OCI-LY7 (cell line): Measurements from ENCODE around the gene FIBIN. TPM values are rescaled to one million over a fixed set of nuclear protein-coding genes. Genes with fewer than 3 reads are reported as not detected.

Experiments used
- BruUV-seq: library from RNA; stranded (reverse); fragments of 400-500 nt; replicated peaks from 2 replicates; lab custom pipeline; 2021; lab: Mats Ljungman, UMichigan
- CTCF ChIA-PET: fragments of 300-600 bp; sonication (Branson Sonifier 250); formaldehyde crosslinking; loops from one replicate; lab custom pipeline; 2022; ENCODE audit warnings: antibody characterized with exemption; ENCODE audit not compliant: unreplicated experiment; lab: Charles Lee
- POLR2A ChIA-PET: fragments of 300-600 bp; sonication (Branson Sonifier 250); formaldehyde crosslinking; loops from one replicate; lab custom pipeline; 2022; ENCODE audit warnings: antibody characterized with exemption; lab: Charles Lee
- DNase-seq: peaks from one replicate; pipeline ENCODE4 v3.0.0-alpha.2; 2015; ENCODE audit warnings: low spot score
- H2AFZ ChIP-seq: fragments of 200-600 bp; sonication (generic), shearing (Covaris generic); 2 replicates; pipeline ENCODE4 v1.6.1; 2014; ENCODE audit warnings: mild to moderate bottlenecking, antibody characterized with exemption, low read length, moderate library complexity
- H3K27ac ChIP-seq: fragments of 200-600 bp; sonication (generic); 2 replicates; pipeline ENCODE4 v1.5.1; 2014; ENCODE audit warnings: mixed run types, low read depth, mild to moderate bottlenecking, moderate library complexity, low read length, inconsistent platforms; ENCODE audit not compliant: poor library complexity, severe bottlenecking
- H3K36me3 ChIP-seq: fragments of 200-600 bp; sonication (generic); 2 replicates; pipeline ENCODE4 v1.6.1; 2014; ENCODE audit warnings: mild to moderate bottlenecking, antibody characterized with exemption, low read length, moderate library complexity, mixed read lengths; ENCODE audit not compliant: insufficient read depth
- H3K4me1 ChIP-seq: fragments of 200-600 bp; sonication (generic); 2 replicates; pipeline ENCODE4 v1.5.1; 2014; ENCODE audit warnings: mild to moderate bottlenecking, low read length; ENCODE audit not compliant: insufficient read depth, poor library complexity, severe bottlenecking
- H3K4me2 ChIP-seq: fragments of 200-600 bp; sonication (generic); 2 replicates; pipeline ENCODE4 v1.6.1; 2014; ENCODE audit warnings: mild to moderate bottlenecking, low read length
- H3K4me3 ChIP-seq: fragments of 200-600 bp; sonication (generic); 2 replicates; pipeline ENCODE4 v1.5.1; 2014; ENCODE audit warnings: mild to moderate bottlenecking, low read depth, low read length; ENCODE audit not compliant: poor library complexity, severe bottlenecking
- H3K79me2 ChIP-seq: fragments of 200-600 bp; sonication (generic); 2 replicates; pipeline ENCODE4 v1.6.1; 2016; ENCODE audit warnings: low read depth, mild to moderate bottlenecking, low read length, moderate library complexity, mixed read lengths; ENCODE audit not compliant: insufficient read depth
- H3K9me2 ChIP-seq: fragments of 200-600 bp; sonication (generic); 2 replicates; pipeline ENCODE4 v1.6.1; 2016; ENCODE audit warnings: mild to moderate bottlenecking, low read length, mixed read lengths; ENCODE audit not compliant: insufficient read depth
- H3K9me3 ChIP-seq: fragments of 200-600 bp; sonication (generic); 2 replicates; pipeline ENCODE4 v1.6.1; 2014; ENCODE audit warnings: mild to moderate bottlenecking, mixed run types, low read length, mixed read lengths
- H4K20me1 ChIP-seq: fragments of 200-600 bp; sonication (generic); 2 replicates; pipeline ENCODE4 v1.6.1; 2014; ENCODE audit warnings: mild to moderate bottlenecking, antibody characterized with exemption, low read length, moderate library complexity, mixed read lengths; ENCODE audit not compliant: insufficient read depth
- EZH2phosphoT487 ChIP-seq: fragments of 200-600 bp; sonication (generic); IDR thresholded peaks from 2 replicates; pipeline ENCODE4 v1.6.1; 2018; ENCODE audit warnings: low read depth, borderline replicate concordance, mild to moderate bottlenecking, mixed run types, antibody characterized with exemption, low read length, moderate library complexity, mixed read lengths
- intact Hi-C: fragments of 100-400 bp; cut with micrococcal nuclease; formaldehyde crosslinking; loops from one replicate; pipeline ENCODE4 v1.10.0; 2022; ENCODE audit not compliant: unreplicated experiment
- total RNA-seq, 2 experiments: library from RNA; depleted of rRNA in 1 of 2; stranded (reverse); fragments of >200 nt in 1 of 2; shearing (Covaris generic) in 1 of 2; gene quantifications; 2 replicates each; pipeline ENCODE4 v1.2.3, GENCODE V29; 2014 to 2022
- TF ChIP-seq, protein P1 (sequence below): fragments of 200-600 bp; sonication (generic); conservative IDR thresholded peaks from 2 replicates; pipeline ENCODE4 v1.5.1; 2014; ENCODE audit warnings: mild to moderate bottlenecking, antibody characterized with exemption, low read length, moderate library complexity, mixed read lengths

The FIBIN gene
- total RNA-seq, 2 experiments from 2014 or later = not detected

DNA sequence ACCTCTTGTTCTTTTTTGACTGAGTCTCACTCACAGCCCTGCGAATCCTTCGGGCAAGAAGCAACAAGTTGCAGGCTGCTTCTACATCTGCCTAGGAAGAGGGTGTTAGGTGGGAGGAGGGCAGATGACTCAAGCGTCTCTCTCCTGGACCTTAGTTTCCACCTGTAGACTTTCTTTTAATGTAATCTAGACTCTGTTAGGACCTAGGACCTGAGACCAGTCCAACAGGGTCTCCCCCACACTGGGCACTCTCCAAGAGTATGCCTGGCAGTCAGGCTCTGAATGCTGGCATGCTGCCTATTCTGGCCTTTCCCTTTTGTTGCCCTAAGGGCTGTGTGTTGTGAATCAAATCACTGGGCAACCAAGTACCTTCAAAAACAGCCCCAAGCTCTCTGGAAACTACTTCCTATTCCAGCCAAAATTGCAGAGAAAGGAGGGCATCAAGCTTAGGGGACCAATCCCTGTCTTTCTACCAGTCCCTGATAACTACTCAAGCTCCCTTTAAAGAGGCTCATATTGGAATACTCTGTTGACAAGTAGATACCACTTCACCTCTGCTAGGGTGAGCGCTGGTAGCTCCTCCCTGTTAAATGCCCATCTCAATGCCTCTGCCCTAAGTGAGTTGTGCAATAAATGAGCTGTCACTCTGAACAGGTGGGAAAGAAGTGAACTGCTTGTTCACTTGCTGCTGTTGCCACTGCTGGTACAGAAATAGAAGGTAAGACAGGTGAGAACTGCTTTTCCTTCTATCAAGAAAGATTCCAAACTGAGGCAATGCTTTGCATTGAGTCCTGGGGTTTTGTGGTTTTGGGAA, 46.6 kb downstream of the FIBIN start, which contains the start of gene BBOX1:
BBOX1 (plus strand) TSS at position 514 of the 814 bp plus-strand sequence. CDS start 14,616 bp downstream, outside the sequence.
- H3K79me2 ChIP-seq = no peaks in the 10 kb centered on the region
- peaks cover 19% of the 10 kb centered on the region; the same call in 1 of the 2 replicates for H3K9me3 ChIP-seq
- POLR2A ChIA-PET = interaction anchor here (1.0 to 2.1 kb wide), 3 partner anchors 12 to 55 kb away, joined by 3 to 6 read pairs (median 3); no protein-coding TSS in a partner anchor
- peak; percentile 21 for DNase-seq
- peaks cover 13% of the 10 kb centered on the region for H3K4me1 ChIP-seq
- H2AFZ ChIP-seq = peak within 1 kb of the TSS; percentile 18
- TF ChIP-seq EZH2phosphoT487 = no peak
- TF ChIP-seq, protein P1, sequence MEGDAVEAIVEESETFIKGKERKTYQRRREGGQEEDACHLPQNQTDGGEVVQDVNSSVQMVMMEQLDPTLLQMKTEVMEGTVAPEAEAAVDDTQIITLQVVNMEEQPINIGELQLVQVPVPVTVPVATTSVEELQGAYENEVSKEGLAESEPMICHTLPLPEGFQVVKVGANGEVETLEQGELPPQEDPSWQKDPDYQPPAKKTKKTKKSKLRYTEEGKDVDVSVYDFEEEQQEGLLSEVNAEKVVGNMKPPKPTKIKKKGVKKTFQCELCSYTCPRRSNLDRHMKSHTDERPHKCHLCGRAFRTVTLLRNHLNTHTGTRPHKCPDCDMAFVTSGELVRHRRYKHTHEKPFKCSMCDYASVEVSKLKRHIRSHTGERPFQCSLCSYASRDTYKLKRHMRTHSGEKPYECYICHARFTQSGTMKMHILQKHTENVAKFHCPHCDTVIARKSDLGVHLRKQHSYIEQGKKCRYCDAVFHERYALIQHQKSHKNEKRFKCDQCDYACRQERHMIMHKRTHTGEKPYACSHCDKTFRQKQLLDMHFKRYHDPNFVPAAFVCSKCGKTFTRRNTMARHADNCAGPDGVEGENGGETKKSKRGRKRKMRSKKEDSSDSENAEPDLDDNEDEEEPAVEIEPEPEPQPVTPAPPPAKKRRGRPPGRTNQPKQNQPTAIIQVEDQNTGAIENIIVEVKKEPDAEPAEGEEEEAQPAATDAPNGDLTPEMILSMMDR = no peak
- no peaks in the 10 kb centered on the region for H3K36me3 ChIP-seq
- H4K20me1 ChIP-seq = no peaks in the 10 kb centered on the region
- peak within 1 kb of the TSS; percentile 20 for H3K4me2 ChIP-seq
- H3K4me3 ChIP-seq = peak within 1 kb of the TSS; percentile 5
- H3K9me2 ChIP-seq = no peaks in the 10 kb centered on the region
- no TSS peak for BruUV-seq
- peak within 1 kb of the TSS; percentile 25 for H3K27ac ChIP-seq
- CTCF ChIA-PET = no interaction called here
- intact Hi-C loops = no loop called here

DNA sequence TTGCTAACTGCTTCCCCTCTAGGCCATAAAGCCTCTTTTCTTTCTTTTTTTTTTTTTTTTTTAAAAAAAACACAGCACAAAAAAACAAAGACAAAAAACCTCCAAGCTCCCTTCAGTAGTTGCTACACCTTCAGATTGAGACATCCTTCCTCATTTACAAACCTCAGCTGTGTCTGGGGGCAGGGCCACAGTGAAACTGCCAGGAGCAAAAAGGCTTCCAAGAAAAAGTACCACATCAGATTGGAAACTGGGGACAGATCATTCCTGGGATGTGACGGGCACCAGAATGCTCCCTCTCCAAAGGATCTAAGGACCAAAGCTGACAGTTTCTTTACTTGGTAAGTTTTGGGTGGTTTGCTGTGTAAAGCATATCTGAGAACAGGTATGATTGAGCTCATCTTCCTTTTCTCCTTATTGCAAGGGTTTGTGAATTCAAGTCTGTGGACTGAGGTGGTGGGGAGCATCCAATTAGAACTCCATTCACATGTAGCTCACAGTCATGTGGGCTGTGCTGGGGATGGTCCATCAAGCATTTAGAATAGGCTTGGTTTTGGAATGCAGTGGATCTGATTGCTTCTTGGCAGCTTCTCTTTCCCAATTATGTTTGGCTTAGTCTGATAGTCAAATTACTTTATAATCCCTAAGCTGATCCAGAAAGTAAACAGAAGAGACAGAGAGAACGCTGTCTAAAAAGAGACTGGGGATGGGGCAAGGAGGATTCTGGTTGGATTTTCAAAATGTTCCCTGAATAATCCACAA, 47.4 kb downstream of the FIBIN start:
- no peaks in the 10 kb centered on the region for H3K36me3 ChIP-seq
- H3K4me3 ChIP-seq = peak overlapping the region; percentile 5
- no TSS peak for BruUV-seq
- peak; percentile 31 for DNase-seq
- ChIA-PET CTCF (no interaction called here), POLR2A (interaction anchor here (0.6 to 2.1 kb wide), 5 partner anchors 8 to 1842 kb away, joined by 3 to 6 read pairs (median 3); no protein-coding TSS in a partner anchor)
- peaks cover 19% of the 10 kb centered on the region; the same call in 1 of the 2 replicates for H3K9me3 ChIP-seq
- peak overlapping the region; percentile 20 for H3K4me2 ChIP-seq
- intact Hi-C loops = no loop called here
- no peaks in the 10 kb centered on the region for H3K9me2 ChIP-seq
- TF ChIP-seq, protein P1 = no peak
- no peak for TF ChIP-seq EZH2phosphoT487
- H3K79me2 ChIP-seq = no peaks in the 10 kb centered on the region
- peak overlapping the region; percentile 18 for H2AFZ ChIP-seq
- H4K20me1 ChIP-seq = no peaks in the 10 kb centered on the region
- peaks cover 13% of the 10 kb centered on the region for H3K4me1 ChIP-seq
- peak overlapping the region; percentile 25 for H3K27ac ChIP-seq

Other genes with a start within 250 kb of the FIBIN start
- gene BBOX1, start 46.7 kb downstream of the FIBIN start, total RNA-seq (2014; rRNA removed; shearing (Covaris generic)) = not detected in 2 replicates
- not detected in 2 replicates for gene BBOX1, start 46.7 kb downstream of the FIBIN start, total RNA-seq (2022)